HG02571 (cell line): ENCODE measurements around the gene BAG3.

Experiments
- ATAC-seq: cut with Tn5 transposase; IDR thresholded peaks from one replicate; pipeline ENCODE4 v1.9.1; 2021; ENCODE audit warnings: mild to moderate bottlenecking, moderate library complexity; ENCODE audit not compliant: unreplicated experiment

The BAG3 gene

GRCh38 chr10:119725828-119726675 is 74.9 kb downstream of the BAG3 start, which contains the start of gene INPP5F:
Gene INPP5F (plus strand): TSS chr10:119726050. CDS start chr10:119726263, 213 bp downstream.
- peak; percentile 85 for ATAC-seq

- no peak for ATAC-seq
These were observed 75.6 kb downstream of the BAG3 start for GRCh38 chr10:119726676-119727261.
